ENCODE results near the gene USP17L10.
"Not testable (repeated sequence)": the region's sequence is repeated elsewhere in the genome, so short reads cannot be mapped to it uniquely, and the experiment has no call there.

The USP17L10 gene

GRCh38 chr4:9210357-9210756 lies at the start of gene USP17L10:
Gene USP17L10, plus strand, starts transcription at chr4:9210657. Its CDS starts 0 bp downstream, at chr4:9210657.
- DNase-seq = not testable (repeated sequence)

GRCh38 chr4:9165990-9166389 lies 44.5 kb upstream of the USP17L10 start:
- DNase-seq = peak in 3 of 51 donors; percentile 1 to 47 (median 15)

- DNase-seq = not testable (repeated sequence)
Measured at GRCh38 chr4:9169791-9170459, 40.5 kb upstream of the USP17L10 start, which contains the start of gene FAM90A26. Gene FAM90A26, plus strand, starts transcription at chr4:9170409. Its CDS starts 2,764 bp downstream, at chr4:9173173.

GRCh38 chr4:9214701-9215100 lies 4.2 kb downstream of the USP17L10 start:
- not testable (repeated sequence) for DNase-seq

- DNase-seq = not testable (repeated sequence)
Measured at GRCh38 chr4:9215105-9215504, 4.6 kb downstream of the USP17L10 start, which contains the start of gene USP17L11. Gene USP17L11, plus strand, starts transcription at chr4:9215405. Its CDS starts 0 bp downstream, at chr4:9215405.

- not testable (repeated sequence) for DNase-seq
Measured at GRCh38 chr4:9219852-9220251, 9.4 kb downstream of the USP17L10 start, which contains the start of gene USP17L12. Gene USP17L12, plus strand, starts transcription at chr4:9220152. Its CDS starts 0 bp downstream, at chr4:9220152.

GRCh38 chr4:9224596-9224995 lies 14.1 kb downstream of the USP17L10 start, which contains the start of gene USP17L13:
Gene USP17L13, plus strand, starts transcription at chr4:9224896. Its CDS starts 0 bp downstream, at chr4:9224896.
- DNase-seq = not testable (repeated sequence)

GRCh38 chr4:9230249-9230648 lies 19.8 kb downstream of the USP17L10 start:
- DNase-seq = not testable (repeated sequence)

GRCh38 chr4:9234085-9234484 lies 23.6 kb downstream of the USP17L10 start, which contains the start of gene USP17L15:
Gene USP17L15, plus strand, starts transcription at chr4:9234385. Its CDS starts 0 bp downstream, at chr4:9234385.
- not testable (repeated sequence) for DNase-seq

- not testable (repeated sequence) for DNase-seq
Measured at GRCh38 chr4:9238461-9238860, 28.0 kb downstream of the USP17L10 start.

- not testable (repeated sequence) for DNase-seq
Measured at GRCh38 chr4:9243579-9243978, 33.1 kb downstream of the USP17L10 start, which contains the start of gene USP17L17. Gene USP17L17, plus strand, starts transcription at chr4:9243879. Its CDS starts 0 bp downstream, at chr4:9243879.

GRCh38 chr4:9247953-9248680 lies 37.7 kb downstream of the USP17L10 start, which contains the start of gene USP17L18:
Gene USP17L18, plus strand, starts transcription at chr4:9248630. Its CDS starts 0 bp downstream, at chr4:9248630.
- not testable (repeated sequence) for DNase-seq

- not testable (repeated sequence) for DNase-seq
Measured at GRCh38 chr4:9253078-9253477, 42.6 kb downstream of the USP17L10 start, which contains the start of gene USP17L19. Gene USP17L19, plus strand, starts transcription at chr4:9253378. Its CDS starts 0 bp downstream, at chr4:9253378.

GRCh38 chr4:9257824-9258223 lies 47.4 kb downstream of the USP17L10 start, which contains the start of gene USP17L20:
Gene USP17L20, plus strand, starts transcription at chr4:9258124. Its CDS starts 0 bp downstream, at chr4:9258124.
- not testable (repeated sequence) for DNase-seq
